Ishikawa (cell line): ENCODE results near the gene SEMA4C.

Experiments used
- CEBPB ChIP-seq: IDR thresholded peaks from 2 replicates; pipeline ENCODE4 v1.6.1; 2012
- CREB1 ChIP-seq: IDR thresholded peaks from 2 replicates; pipeline ENCODE4 v1.6.1; 2012; ENCODE audit warnings: low read depth
- EGR1 ChIP-seq: IDR thresholded peaks from 2 replicates; pipeline ENCODE4 v1.6.1; 2012
- EP300 ChIP-seq: IDR thresholded peaks from 2 replicates; pipeline ENCODE4 v1.6.1; 2012; ENCODE audit warnings: borderline replicate concordance
- FOXM1 ChIP-seq: IDR thresholded peaks from 2 replicates; pipeline ENCODE4 v1.6.1; 2012; ENCODE audit warnings: low read depth, borderline replicate concordance
- NFIC ChIP-seq: IDR thresholded peaks from 2 replicates; pipeline ENCODE4 v1.6.1; 2012
- RAD21 ChIP-seq: IDR thresholded peaks from 2 replicates; pipeline ENCODE4 v1.6.1; 2012; ENCODE audit warnings: low read depth
- TAF1 ChIP-seq: IDR thresholded peaks from 2 replicates; pipeline ENCODE4 v1.6.1; 2012; ENCODE audit warnings: low read depth, mild to moderate bottlenecking
- TCF12 ChIP-seq: IDR thresholded peaks from 2 replicates; pipeline ENCODE4 v1.6.1; 2012; ENCODE audit warnings: low read depth
- TEAD4 ChIP-seq: IDR thresholded peaks from 2 replicates; pipeline ENCODE4 v1.6.1; 2012
- YY1 ChIP-seq: IDR thresholded peaks from 2 replicates; pipeline ENCODE4 v1.6.1; 2012; ENCODE audit warnings: low read depth
- ZBTB7A ChIP-seq: IDR thresholded peaks from 2 replicates; pipeline ENCODE4 v1.6.1; 2012; ENCODE audit warnings: low read depth
- TF ChIP-seq, protein P1 (sequence below): IDR thresholded peaks from 2 replicates; pipeline ENCODE4 v1.6.1; 2012; ENCODE audit warnings: low read depth, mild to moderate bottlenecking
- TF ChIP-seq, protein P2 (sequence below): IDR thresholded peaks from 2 replicates; pipeline ENCODE4 v1.6.1; 2012
- TF ChIP-seq, protein P3 (sequence below): IDR thresholded peaks from 2 replicates; pipeline ENCODE4 v1.6.1; 2012

The SEMA4C gene

DNA sequence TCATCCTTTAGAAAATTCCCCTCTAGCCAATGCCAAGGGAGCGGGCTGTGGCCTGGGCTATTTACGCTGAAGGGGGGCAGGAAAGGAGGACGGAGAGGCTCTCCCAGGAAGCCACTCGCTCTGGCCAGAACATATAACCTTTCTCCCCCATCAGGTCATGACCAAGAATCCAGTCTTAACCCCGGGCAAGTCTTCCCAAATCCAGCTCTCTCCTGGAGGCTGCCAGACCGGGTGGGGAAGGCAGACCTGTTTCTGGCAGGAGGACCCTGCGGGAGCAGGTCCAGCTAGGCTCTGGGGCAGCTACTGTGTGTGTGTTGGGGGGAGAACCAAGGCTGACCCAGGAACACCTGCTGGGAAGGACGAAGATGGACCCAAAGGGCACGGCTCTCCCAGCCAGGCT lies 13.4 kb upstream of the SEMA4C start:
- TF ChIP-seq, protein P1, sequence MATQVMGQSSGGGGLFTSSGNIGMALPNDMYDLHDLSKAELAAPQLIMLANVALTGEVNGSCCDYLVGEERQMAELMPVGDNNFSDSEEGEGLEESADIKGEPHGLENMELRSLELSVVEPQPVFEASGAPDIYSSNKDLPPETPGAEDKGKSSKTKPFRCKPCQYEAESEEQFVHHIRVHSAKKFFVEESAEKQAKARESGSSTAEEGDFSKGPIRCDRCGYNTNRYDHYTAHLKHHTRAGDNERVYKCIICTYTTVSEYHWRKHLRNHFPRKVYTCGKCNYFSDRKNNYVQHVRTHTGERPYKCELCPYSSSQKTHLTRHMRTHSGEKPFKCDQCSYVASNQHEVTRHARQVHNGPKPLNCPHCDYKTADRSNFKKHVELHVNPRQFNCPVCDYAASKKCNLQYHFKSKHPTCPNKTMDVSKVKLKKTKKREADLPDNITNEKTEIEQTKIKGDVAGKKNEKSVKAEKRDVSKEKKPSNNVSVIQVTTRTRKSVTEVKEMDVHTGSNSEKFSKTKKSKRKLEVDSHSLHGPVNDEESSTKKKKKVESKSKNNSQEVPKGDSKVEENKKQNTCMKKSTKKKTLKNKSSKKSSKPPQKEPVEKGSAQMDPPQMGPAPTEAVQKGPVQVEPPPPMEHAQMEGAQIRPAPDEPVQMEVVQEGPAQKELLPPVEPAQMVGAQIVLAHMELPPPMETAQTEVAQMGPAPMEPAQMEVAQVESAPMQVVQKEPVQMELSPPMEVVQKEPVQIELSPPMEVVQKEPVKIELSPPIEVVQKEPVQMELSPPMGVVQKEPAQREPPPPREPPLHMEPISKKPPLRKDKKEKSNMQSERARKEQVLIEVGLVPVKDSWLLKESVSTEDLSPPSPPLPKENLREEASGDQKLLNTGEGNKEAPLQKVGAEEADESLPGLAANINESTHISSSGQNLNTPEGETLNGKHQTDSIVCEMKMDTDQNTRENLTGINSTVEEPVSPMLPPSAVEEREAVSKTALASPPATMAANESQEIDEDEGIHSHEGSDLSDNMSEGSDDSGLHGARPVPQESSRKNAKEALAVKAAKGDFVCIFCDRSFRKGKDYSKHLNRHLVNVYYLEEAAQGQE: no peak
- TF ChIP-seq, protein P2, sequence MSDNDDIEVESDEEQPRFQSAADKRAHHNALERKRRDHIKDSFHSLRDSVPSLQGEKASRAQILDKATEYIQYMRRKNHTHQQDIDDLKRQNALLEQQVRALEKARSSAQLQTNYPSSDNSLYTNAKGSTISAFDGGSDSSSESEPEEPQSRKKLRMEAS: no peak
- TF ChIP-seq CREB1: no peak
- TF ChIP-seq, protein P3, sequence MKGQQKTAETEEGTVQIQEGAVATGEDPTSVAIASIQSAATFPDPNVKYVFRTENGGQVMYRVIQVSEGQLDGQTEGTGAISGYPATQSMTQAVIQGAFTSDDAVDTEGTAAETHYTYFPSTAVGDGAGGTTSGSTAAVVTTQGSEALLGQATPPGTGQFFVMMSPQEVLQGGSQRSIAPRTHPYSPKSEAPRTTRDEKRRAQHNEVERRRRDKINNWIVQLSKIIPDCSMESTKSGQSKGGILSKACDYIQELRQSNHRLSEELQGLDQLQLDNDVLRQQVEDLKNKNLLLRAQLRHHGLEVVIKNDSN: no peak
- TF ChIP-seq CEBPB: no peak
- TF ChIP-seq TAF1: no peak
- TF ChIP-seq ZBTB7A: no peak
- TF ChIP-seq YY1: no peak
- TF ChIP-seq TEAD4: no peak

DNA sequence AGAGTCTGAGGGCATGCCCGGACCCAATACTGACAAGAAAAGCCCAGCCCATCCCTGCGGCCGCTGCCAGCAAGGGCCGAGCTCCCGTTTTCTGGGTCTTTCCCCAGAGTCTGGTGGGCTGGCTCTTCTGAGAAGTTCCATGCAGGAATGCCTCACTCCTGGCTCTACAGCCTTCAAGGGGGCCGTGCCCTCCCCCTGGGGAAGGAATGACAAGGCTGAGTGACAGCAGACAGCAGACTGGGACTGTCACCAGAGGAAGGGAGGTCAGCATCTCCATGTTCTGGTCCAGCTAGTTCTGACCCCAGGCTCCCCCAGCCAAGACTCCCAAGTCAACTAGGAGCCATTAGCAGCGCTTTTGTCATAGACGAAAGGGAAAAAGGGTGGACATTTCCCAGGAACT lies 13.0 kb upstream of the SEMA4C start:
- TF ChIP-seq RAD21 (no peak), CREB1 (no peak), EP300 (no peak), ZBTB7A (no peak), EGR1 (no peak), CEBPB (no peak), TAF1 (no peak), FOXM1 (no peak), YY1 (no peak), TCF12 (no peak)
- TF ChIP-seq, protein P2: no peak
- TF ChIP-seq, protein P3: no peak

DNA sequence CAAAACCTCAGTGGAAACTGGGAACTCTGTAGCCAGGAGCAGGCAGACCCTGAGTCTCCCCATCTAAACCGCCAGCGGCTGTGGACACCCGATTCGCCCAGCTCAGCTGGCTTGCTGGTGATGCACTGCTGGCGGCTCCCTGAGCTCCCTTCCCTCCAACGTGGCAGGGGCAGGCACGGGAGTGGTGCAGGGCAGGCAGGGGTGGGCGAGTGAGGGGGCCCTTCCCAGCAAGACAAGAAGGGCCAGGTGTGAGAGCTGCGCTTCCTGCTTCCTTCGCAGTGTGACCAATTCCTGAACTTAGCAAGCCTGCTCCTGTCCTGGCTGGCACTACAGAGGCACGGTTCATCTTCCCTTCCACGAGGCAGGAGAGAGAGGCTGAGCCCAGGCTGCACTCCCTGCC lies 12.3 kb upstream of the SEMA4C start:
- TF ChIP-seq YY1 (no peak), NFIC (no peak), CEBPB (no peak), CREB1 (no peak), FOXM1 (no peak), TCF12 (no peak), TAF1 (no peak), ZBTB7A (no peak), TEAD4 (no peak), EGR1 (no peak), RAD21 (no peak), EP300 (no peak)

DNA sequence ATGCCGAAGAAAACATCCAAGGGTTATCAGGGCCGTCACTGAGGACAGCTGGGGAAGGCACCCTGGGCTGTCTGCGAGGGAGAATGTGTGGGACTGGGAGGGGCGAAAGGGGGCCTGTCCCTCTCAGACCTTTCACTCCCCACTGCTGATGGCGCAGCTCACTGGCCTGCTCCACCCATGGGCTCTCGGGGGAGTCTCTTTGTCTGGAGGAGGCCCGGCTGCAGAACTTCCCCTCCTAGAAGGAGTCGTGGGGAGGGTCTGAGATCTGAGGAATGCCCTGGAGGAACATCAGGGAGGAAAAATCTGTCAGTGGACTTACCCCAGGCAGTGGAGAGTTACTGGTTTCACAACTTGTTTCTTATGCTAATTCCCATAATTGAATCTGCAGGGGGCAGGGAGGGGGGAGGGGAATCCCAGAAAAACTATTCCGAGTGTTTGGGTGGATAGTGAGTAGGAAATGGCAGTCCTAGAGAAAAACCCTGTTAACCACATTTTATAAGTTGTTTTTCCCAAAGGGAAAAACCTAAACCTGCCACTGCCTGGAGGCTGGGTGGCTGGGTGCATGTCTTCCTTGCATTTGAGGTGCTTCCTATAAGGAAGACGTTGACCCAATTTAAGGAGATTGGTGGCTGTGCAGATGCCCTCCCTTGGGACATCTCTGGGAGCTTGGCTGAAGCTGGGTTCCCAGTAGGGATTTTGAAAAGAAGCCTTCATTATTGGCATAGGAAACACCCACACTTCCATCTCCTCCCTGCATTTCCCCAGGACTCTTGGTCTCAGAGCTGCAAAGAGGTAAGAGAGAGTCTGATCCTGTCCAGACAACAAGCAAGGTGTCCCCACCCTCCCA lies 11.7 kb upstream of the SEMA4C start:
- TF ChIP-seq EP300 (no peak), TEAD4 (no peak), FOXM1 (no peak), CEBPB (no peak), NFIC (no peak), RAD21 (no peak), EGR1 (no peak), YY1 (no peak)

DNA sequence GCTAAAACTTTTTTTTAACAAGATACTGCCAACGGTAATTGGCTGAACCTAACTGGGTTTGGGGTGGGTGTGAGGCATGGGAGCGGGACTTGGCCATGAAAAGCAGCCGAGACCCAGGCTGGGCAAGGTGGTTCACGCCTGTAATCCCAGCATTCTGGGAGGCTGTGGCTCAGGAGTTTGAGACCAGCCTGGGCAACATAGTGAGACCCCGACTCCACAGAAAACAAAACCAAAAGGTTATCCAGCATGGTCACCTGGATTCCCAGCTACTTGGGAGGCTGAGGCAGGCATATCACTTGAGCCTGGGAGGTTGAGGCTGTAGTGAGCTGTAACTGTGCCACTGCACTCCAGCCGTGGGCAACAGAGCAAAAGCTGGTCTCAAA lies 11.0 kb upstream of the SEMA4C start:
- TF ChIP-seq ZBTB7A (no peak), CEBPB (no peak), RAD21 (no peak), CREB1 (no peak), TEAD4 (no peak)
- TF ChIP-seq, protein P3: no peak

DNA sequence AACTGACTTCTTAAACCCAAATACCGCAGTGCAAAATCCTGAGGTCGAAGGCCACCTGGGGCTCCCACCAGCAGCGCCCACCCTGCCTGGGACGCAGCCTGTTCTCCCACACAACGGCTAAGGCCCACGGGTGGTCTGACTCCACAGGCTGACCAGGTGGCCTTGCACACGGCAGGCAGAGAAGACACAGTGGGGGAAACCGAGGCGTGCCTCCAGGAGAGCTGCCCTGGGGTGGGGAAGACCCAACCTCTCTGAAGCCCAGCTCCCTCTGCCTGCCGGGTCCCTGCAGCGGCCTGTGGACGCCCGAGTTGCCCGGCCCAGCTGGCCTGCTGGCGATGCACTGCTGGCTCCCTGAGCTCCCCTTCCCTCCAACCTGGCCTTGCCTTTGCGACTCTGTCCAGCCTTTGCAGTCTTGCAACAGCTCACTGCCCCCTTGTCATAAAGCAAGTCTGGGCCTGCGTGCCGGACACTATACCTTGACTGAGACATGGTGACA lies 9.7 kb upstream of the SEMA4C start:
- TF ChIP-seq TCF12: no peak
- TF ChIP-seq, protein P1: no peak
- TF ChIP-seq, protein P3: no peak
- no peak for TF ChIP-seq FOXM1
- no peak for TF ChIP-seq CREB1
- no peak for TF ChIP-seq EP300
